SHP77 (cell line): ENCODE measurements around the gene BCAP29.

Experiments used
- DNase-seq, 2 experiments: peaks; one replicate each; lab custom pipeline; 2025; lab: John Stamatoyannopoulos, UW

BCAP29 gene

GRCh38 chr7:107668296-107668695 lies 88.2 kb downstream of the BCAP29 start:
- DNase-seq = no peak
